GM12864 (cell line): ENCODE measurements around the gene CST7.
"Not testable (repeated sequence)": the region's sequence is repeated elsewhere in the genome, so short reads cannot be mapped to it uniquely, and the experiment has no call there.

Experiments
- DNase-seq: peaks from one replicate; pipeline ENCODE4 v3.0.0-alpha.2; 2011; ENCODE audit warnings: low read depth
- H3K4me3 ChIP-seq: 2 replicates; pipeline ENCODE4 v1.5.1; 2011; ENCODE audit warnings: mild to moderate bottlenecking, low read depth, low read length, control low read depth
- TF ChIP-seq, protein P1 (sequence below): IDR thresholded peaks from 2 replicates; pipeline ENCODE4 v1.5.1; 2011; ENCODE audit warnings: low read depth, mild to moderate bottlenecking, moderate library complexity, low read length, control low read depth, inconsistent platforms; ENCODE audit errors: missing control alignments

CST7 gene

DNA sequence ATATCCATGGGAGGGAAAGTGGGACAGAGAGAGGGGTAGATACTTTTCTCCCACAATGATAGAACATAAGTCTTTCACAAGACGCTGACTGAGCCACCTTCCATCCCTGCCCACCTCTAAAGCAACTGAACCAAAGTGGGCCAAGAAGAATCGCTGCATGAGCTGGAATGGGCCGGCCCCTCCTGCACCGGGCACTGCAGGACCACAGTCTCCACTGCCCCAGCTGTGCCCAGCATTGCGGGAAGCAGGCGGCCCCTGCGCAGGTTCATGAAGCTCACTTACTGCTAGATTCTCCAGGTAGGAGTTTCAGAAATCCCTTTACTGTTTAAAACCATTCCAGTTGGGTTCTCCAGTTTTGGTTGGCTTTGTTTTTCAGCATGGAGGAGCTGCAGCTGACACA lies 32.0 kb upstream of the CST7 start:
- TF ChIP-seq, protein P1, sequence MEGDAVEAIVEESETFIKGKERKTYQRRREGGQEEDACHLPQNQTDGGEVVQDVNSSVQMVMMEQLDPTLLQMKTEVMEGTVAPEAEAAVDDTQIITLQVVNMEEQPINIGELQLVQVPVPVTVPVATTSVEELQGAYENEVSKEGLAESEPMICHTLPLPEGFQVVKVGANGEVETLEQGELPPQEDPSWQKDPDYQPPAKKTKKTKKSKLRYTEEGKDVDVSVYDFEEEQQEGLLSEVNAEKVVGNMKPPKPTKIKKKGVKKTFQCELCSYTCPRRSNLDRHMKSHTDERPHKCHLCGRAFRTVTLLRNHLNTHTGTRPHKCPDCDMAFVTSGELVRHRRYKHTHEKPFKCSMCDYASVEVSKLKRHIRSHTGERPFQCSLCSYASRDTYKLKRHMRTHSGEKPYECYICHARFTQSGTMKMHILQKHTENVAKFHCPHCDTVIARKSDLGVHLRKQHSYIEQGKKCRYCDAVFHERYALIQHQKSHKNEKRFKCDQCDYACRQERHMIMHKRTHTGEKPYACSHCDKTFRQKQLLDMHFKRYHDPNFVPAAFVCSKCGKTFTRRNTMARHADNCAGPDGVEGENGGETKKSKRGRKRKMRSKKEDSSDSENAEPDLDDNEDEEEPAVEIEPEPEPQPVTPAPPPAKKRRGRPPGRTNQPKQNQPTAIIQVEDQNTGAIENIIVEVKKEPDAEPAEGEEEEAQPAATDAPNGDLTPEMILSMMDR, result no peak
- DNase-seq, result no peak
- H3K4me3 ChIP-seq, result no peak overlapping the region

GRCh38 chr20:24917797-24918578 lies 31.1 kb upstream of the CST7 start:
- H3K4me3 ChIP-seq, result no peak overlapping the region
- peak; percentile 12 for DNase-seq
- TF ChIP-seq, protein P1, result peak; percentile 89

DNA sequence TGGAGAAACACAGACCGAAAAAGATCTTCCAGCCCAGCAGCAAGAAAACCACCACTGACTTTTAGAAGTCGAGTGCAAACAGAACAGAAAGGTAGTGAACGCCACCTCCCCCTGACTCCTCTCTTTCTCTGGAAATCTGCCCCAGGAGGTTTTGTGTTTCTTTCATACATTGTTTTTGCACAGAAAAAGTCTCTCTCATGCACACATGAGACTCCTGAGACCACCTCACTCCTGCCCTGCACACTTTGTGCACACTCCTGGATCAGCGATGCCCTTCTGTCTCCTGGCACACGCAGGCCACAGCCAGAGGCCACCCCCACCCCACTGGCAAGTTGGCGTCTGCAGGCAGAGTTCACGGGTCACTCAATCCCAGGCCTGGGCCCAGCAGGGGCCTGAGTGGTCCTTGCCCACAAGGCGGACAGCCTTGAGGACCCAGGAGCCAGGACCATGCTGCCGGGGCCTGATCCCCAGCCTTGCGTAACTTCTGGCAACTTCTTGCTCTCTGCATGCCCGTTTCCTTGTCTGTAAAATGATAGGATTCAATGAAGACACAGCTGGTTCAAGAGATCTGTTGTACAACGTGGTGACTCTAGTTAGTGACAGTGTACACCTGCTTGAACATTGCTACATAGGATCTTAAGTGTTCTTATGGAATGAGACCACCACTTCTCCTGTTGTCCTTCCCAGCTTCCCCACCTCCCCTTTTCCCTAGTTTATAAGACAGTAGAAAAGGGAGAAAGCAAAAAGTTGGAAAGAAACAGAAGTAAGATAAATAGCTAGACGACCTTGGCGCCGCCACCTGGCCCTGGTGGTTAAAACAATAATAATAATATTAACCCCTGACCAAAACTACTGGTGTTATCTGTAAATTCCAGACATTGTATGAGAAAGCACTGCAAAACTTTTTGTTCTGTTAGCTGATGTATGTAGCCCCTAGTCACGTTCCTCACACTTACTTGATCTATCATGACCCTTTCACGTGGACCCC lies 30.2 kb upstream of the CST7 start:
- H3K4me3 ChIP-seq, result no peak overlapping the region
- TF ChIP-seq, protein P1, result no peak
- DNase-seq, result no peak

DNA sequence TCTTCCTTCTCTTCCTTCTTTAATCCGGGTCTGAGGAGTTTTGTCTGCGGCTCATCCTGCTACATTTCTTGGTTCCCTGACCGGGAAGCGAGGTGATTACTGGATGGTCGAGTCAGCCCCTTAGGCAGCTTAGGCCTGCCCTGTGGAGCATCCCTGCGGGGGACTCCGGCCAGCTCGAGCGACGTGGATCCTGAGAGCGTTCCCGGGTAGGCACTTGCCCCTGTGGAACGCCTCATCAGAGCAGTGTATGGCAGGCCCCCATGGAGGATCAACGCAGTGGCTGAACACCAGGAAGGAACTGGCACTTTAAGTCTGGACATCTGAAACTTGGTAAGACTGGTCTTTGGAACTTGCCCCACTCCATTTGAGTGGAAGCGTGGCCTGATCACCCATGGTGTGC lies 29.4 kb upstream of the CST7 start:
- not testable (repeated sequence) for H3K4me3 ChIP-seq, DNase-seq

GRCh38 chr20:24920706-24921105 lies 28.4 kb upstream of the CST7 start:
- not testable (repeated sequence) for DNase-seq

DNA sequence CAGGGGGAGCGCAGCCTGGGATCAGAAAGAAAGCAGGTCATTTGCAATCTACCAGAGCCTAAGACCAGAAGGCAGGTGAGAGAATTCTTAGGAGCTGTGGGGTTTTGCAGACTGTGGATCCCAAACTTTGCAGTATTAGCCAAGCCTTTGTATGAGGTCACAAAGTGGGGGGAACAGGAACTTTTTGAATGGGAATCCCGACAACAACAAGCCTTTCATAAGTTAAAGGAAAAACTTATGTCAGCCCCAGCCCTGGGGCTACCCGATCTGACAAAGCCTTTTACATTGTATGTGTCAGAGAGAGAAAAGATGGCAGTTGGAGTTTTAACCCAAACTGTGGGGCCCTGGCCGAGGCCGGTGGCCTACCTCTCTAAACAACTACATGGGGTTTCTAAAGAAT lies 19.8 kb upstream of the CST7 start:
- not testable (repeated sequence) for H3K4me3 ChIP-seq, DNase-seq

More at GRCh38 chr20:24920706-24921105, 28.4 kb upstream of the CST7 start:
- not testable (repeated sequence) for H3K4me3 ChIP-seq

GRCh38 chr20:24929867-24930723 lies 19.0 kb upstream of the CST7 start:
- DNase-seq, H3K4me3 ChIP-seq: not testable (repeated sequence)

DNA sequence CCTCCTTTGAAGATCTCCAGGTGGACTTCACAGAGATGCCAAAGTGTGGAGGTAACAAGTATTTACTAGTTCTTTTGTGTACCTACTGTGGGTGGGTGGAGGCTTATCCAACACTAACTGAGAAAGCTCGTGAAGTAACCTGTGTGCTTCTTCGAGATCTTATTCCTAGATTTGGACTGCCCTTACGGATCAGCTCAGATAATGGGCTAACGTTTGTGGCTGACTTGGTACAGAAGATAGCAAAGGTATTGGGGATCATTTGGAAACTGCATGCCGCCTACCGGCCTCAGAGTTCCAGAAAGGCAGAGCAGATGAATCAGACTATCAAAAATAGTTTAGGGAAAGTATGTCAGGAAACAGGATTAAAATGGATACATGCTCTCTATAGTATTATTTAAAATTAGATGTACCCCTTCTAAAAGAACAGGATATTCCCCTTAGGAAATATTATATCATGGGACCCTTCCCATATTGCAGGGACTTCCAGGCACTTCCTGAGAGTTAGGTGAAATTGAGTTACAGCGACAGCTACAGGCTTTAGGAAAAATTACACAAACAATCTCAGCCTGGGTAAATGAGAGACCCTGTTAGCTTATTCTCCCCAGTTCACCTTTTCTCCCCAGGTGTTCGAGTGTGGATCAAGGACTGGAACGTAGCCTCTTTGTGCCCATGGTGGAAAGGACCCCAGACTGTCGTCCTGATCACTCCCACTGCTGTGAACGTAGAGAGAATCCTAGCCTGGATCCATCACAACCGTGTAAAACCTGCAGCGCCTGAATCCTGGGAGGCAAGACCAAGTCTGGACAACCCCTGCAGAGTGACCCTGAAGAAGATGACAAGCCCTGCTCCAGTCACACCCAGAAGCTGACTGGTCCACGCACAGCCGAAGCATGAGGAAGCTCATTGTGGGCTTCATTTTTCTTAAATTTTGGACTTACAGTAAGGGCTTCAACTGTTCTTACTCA lies 18.1 kb upstream of the CST7 start:
- TF ChIP-seq, protein P1, result peak; percentile 62
- not testable (repeated sequence) for H3K4me3 ChIP-seq, DNase-seq

- not testable (repeated sequence) for DNase-seq
These were observed 17.2 kb upstream of the CST7 start for GRCh38 chr20:24931893-24932292.

More at GRCh38 chr20:24931893-24932292, 17.2 kb upstream of the CST7 start:
- not testable (repeated sequence) for H3K4me3 ChIP-seq
